Dendritic cell treated with granulocyte-macrophage colony-stimulating factor and Interleukin-4, amounts not matched to agents 40 ng/mL and 50 ng/mL, for 4 days (primary cell): ENCODE results near the gene ARRB1.
A peak's percentile ranks its signal among the peaks of the same experiment; 100 is the strongest.
"Not testable (repeated sequence)": the region's sequence is repeated elsewhere in the genome, so short reads cannot be mapped to it uniquely, and the experiment has no call there.

Source experiments
- H3K27ac Mint-ChIP-seq: one replicate; pipeline ENCODE4 v1.8.0; 2022; ENCODE audit warnings: mild to moderate bottlenecking, mixed read lengths
- H3K27me3 Mint-ChIP-seq: one replicate; pipeline ENCODE4 v1.8.0; 2022; ENCODE audit warnings: mild to moderate bottlenecking, mixed read lengths
- H3K36me3 Mint-ChIP-seq: one replicate; pipeline ENCODE4 v1.8.0; 2022; ENCODE audit warnings: low read depth, mixed read lengths
- H3K4me1 Mint-ChIP-seq: one replicate; pipeline ENCODE4 v1.8.0; 2022; ENCODE audit warnings: low read depth, mixed read lengths
- H3K4me3 Mint-ChIP-seq: one replicate; pipeline ENCODE4 v1.8.0; 2022; ENCODE audit warnings: mild to moderate bottlenecking, moderate library complexity, mixed read lengths
- H3K9me3 Mint-ChIP-seq: one replicate; pipeline ENCODE4 v1.8.0; 2022; ENCODE audit warnings: mixed read lengths
- intact Hi-C: fragments of 100-400 bp; cut with micrococcal nuclease; formaldehyde crosslinking; loops from one replicate; pipeline ENCODE4 v1.15.0; 2022

ARRB1 gene

GRCh38 chr11:75344186-75344585 is 7.3 kb downstream of the ARRB1 start:
- H3K4me1 Mint-ChIP-seq = peaks cover 100% of the 10 kb centered on the region
- H3K27me3 Mint-ChIP-seq = no peaks in the 10 kb centered on the region
- peak overlapping the region; percentile 75 for H3K4me3 Mint-ChIP-seq
- peaks cover 86% of the 10 kb centered on the region for H3K36me3 Mint-ChIP-seq
- no peaks in the 10 kb centered on the region for H3K9me3 Mint-ChIP-seq
- intact Hi-C loops = loop anchor here (5.0 to 10.0 kb wide), 2 partner anchors 38 to 59 kb away; no protein-coding TSS in a partner anchor
- peak overlapping the region; percentile 81 for H3K27ac Mint-ChIP-seq

GRCh38 chr11:75342966-75343870 is 8.2 kb downstream of the ARRB1 start:
- Mint-ChIP-seq H3K27me3 (no peaks in the 10 kb centered on the region), H3K9me3 (no peaks in the 10 kb centered on the region), H3K36me3 (peaks cover 84% of the 10 kb centered on the region), H3K4me3 (peak overlapping the region; percentile 75), H3K4me1 (peaks cover 100% of the 10 kb centered on the region), H3K27ac (peak overlapping the region; percentile 81)
- intact Hi-C loops = loop anchor here (5.0 to 10.0 kb wide), 2 partner anchors 39 to 58 kb away; no protein-coding TSS in a partner anchor

GRCh38 chr11:75342231-75342918 is 9.1 kb downstream of the ARRB1 start:
- no peaks in the 10 kb centered on the region for H3K27me3 Mint-ChIP-seq
- H3K27ac Mint-ChIP-seq = peak overlapping the region; percentile 81
- no peaks in the 10 kb centered on the region for H3K9me3 Mint-ChIP-seq
- peak overlapping the region; percentile 66 for H3K4me3 Mint-ChIP-seq
- peaks cover 84% of the 10 kb centered on the region for H3K36me3 Mint-ChIP-seq
- intact Hi-C loops = loop anchor here (5.0 to 10.0 kb wide), 2 partner anchors 40 to 58 kb away; no protein-coding TSS in a partner anchor
- peaks cover 100% of the 10 kb centered on the region for H3K4me1 Mint-ChIP-seq

GRCh38 chr11:75341612-75342011 is 9.8 kb downstream of the ARRB1 start:
- Mint-ChIP-seq H3K27me3 (no peaks in the 10 kb centered on the region), H3K36me3 (peaks cover 81% of the 10 kb centered on the region), H3K9me3 (no peaks in the 10 kb centered on the region), H3K4me1 (peaks cover 100% of the 10 kb centered on the region), H3K4me3 (peak overlapping the region; percentile 66), H3K27ac (peak overlapping the region; percentile 81)
- intact Hi-C loops = loop anchor here (5.0 to 10.0 kb wide), 2 partner anchors 41 to 57 kb away; no protein-coding TSS in a partner anchor

- H3K27me3 Mint-ChIP-seq = no peaks in the 10 kb centered on the region
- peaks cover 82% of the 10 kb centered on the region for H3K36me3 Mint-ChIP-seq
- H3K27ac Mint-ChIP-seq = peak overlapping the region; percentile 81
- H3K4me3 Mint-ChIP-seq = peak overlapping the region; percentile 66
- peaks cover 100% of the 10 kb centered on the region for H3K4me1 Mint-ChIP-seq
- no peaks in the 10 kb centered on the region for H3K9me3 Mint-ChIP-seq
- intact Hi-C loops = loop anchor here (5.0 to 10.0 kb wide), 2 partner anchors 42 to 55 kb away; no protein-coding TSS in a partner anchor
Measured at GRCh38 chr11:75339685-75340409, 11.6 kb downstream of the ARRB1 start.

GRCh38 chr11:75338516-75339208 is 12.8 kb downstream of the ARRB1 start:
- peaks cover 82% of the 10 kb centered on the region for H3K36me3 Mint-ChIP-seq
- peak overlapping the region; percentile 66 for H3K4me3 Mint-ChIP-seq
- H3K27ac Mint-ChIP-seq = peak overlapping the region; percentile 81
- intact Hi-C loops = no loop called here
- no peaks in the 10 kb centered on the region for H3K27me3 Mint-ChIP-seq
- H3K9me3 Mint-ChIP-seq = no peaks in the 10 kb centered on the region
- peaks cover 100% of the 10 kb centered on the region for H3K4me1 Mint-ChIP-seq

- H3K27me3 Mint-ChIP-seq = no peaks in the 10 kb centered on the region
- H3K9me3 Mint-ChIP-seq = no peaks in the 10 kb centered on the region
- H3K4me3 Mint-ChIP-seq = peak overlapping the region; percentile 27
- intact Hi-C loops = loop anchor here (2.0 kb wide), 1 partner anchor 14 kb away; the partner anchor contains the start of gene ARRB1
- H3K27ac Mint-ChIP-seq = peak overlapping the region; percentile 80
- H3K4me1 Mint-ChIP-seq = peaks cover 99% of the 10 kb centered on the region
- H3K36me3 Mint-ChIP-seq = peaks cover 80% of the 10 kb centered on the region
Measured at GRCh38 chr11:75337195-75337654, 14.2 kb downstream of the ARRB1 start.

- Mint-ChIP-seq H3K27me3 (no peaks in the 10 kb centered on the region), H3K9me3 (no peaks in the 10 kb centered on the region), H3K36me3 (peaks cover 92% of the 10 kb centered on the region), H3K4me3 (no peak overlapping the region), H3K4me1 (peaks cover 93% of the 10 kb centered on the region), H3K27ac (peak overlapping the region; percentile 80)
- intact Hi-C loops = no loop called here
Measured at GRCh38 chr11:75334976-75335375, 16.5 kb downstream of the ARRB1 start.

- H3K9me3 Mint-ChIP-seq = no peaks in the 10 kb centered on the region
- intact Hi-C loops = no loop called here
- peak overlapping the region; percentile 42 for H3K27ac Mint-ChIP-seq
- no peaks in the 10 kb centered on the region for H3K27me3 Mint-ChIP-seq
- H3K36me3 Mint-ChIP-seq = peaks cover 92% of the 10 kb centered on the region
- H3K4me1 Mint-ChIP-seq = peaks cover 93% of the 10 kb centered on the region
- H3K4me3 Mint-ChIP-seq = no peak overlapping the region
Measured at GRCh38 chr11:75334402-75334891, 17.0 kb downstream of the ARRB1 start.

GRCh38 chr11:75333807-75334140 is 17.7 kb downstream of the ARRB1 start:
- Mint-ChIP-seq H3K36me3 (peaks cover 91% of the 10 kb centered on the region), H3K9me3 (no peaks in the 10 kb centered on the region), H3K27me3 (no peaks in the 10 kb centered on the region), H3K4me1 (peaks cover 93% of the 10 kb centered on the region), H3K4me3 (no peak overlapping the region), H3K27ac (peak overlapping the region; percentile 42)
- intact Hi-C loops = no loop called here

GRCh38 chr11:75333022-75333806 is 18.2 kb downstream of the ARRB1 start:
- H3K36me3 Mint-ChIP-seq = peaks cover 94% of the 10 kb centered on the region
- no peak overlapping the region for H3K4me3 Mint-ChIP-seq
- H3K9me3 Mint-ChIP-seq = no peaks in the 10 kb centered on the region
- H3K27me3 Mint-ChIP-seq = no peaks in the 10 kb centered on the region
- H3K27ac Mint-ChIP-seq = peak overlapping the region; percentile 42
- H3K4me1 Mint-ChIP-seq = peaks cover 93% of the 10 kb centered on the region
- intact Hi-C loops = no loop called here

- H3K4me3 Mint-ChIP-seq, H3K9me3 Mint-ChIP-seq, H3K27me3 Mint-ChIP-seq, intact Hi-C loops: not testable (repeated sequence)
- Mint-ChIP-seq H3K27ac (peak overlapping the region; percentile 51), H3K4me1 (peaks cover 86% of the 10 kb centered on the region), H3K36me3 (peaks cover 91% of the 10 kb centered on the region)
Measured at GRCh38 chr11:75331761-75332160, 19.7 kb downstream of the ARRB1 start.
